Activated gamma-delta T cell treated with anti-CD3 and anti-CD28 coated beads, Interleukin-2, amount 50 U/mL, for 16 hours (primary cell): ENCODE results near the gene OR13J1.
"Not testable (repeated sequence)": the region's sequence is repeated elsewhere in the genome, so short reads cannot be mapped to it uniquely, and the experiment has no call there.

Experiments
- DNase-seq: peaks from one replicate; pipeline ENCODE4 v3.0.0-alpha.2; 2020; ENCODE audit warnings: low read depth

OR13J1 gene

GRCh38 chr9:35870351-35870923, at the start of gene OR13J1:
Gene OR13J1, minus strand, starts transcription at chr9:35870401. Its CDS starts 0 bp downstream, at chr9:35870401.
- DNase-seq: no peak

- no peak for DNase-seq
Measured at GRCh38 chr9:35919212-35920008, 49.2 kb upstream of the OR13J1 start.

GRCh38 chr9:35918780-35919179, 48.6 kb upstream of the OR13J1 start:
- no peak for DNase-seq

- no peak for DNase-seq
Measured at GRCh38 chr9:35917261-35917660, 47.1 kb upstream of the OR13J1 start.

GRCh38 chr9:35915681-35916294, 45.6 kb upstream of the OR13J1 start:
- no peak for DNase-seq

- no peak for DNase-seq
Measured at GRCh38 chr9:35914301-35914807, 44.2 kb upstream of the OR13J1 start.

- not testable (repeated sequence) for DNase-seq
Measured at GRCh38 chr9:35913429-35913828, 43.2 kb upstream of the OR13J1 start.

GRCh38 chr9:35912791-35913400, 42.7 kb upstream of the OR13J1 start:
- no peak for DNase-seq

- no peak for DNase-seq
Measured at GRCh38 chr9:35911690-35912089, 41.5 kb upstream of the OR13J1 start.

GRCh38 chr9:35910613-35911359, 40.6 kb upstream of the OR13J1 start:
- no peak for DNase-seq

GRCh38 chr9:35909687-35910612, 39.7 kb upstream of the OR13J1 start:
- no peak for DNase-seq

GRCh38 chr9:35909274-35909673, 39.1 kb upstream of the OR13J1 start, which contains the start of gene SPAAR:
Gene SPAAR, plus strand, starts transcription at chr9:35909490. Its CDS starts 974 bp downstream, at chr9:35910464.
- DNase-seq: no peak

- no peak for DNase-seq
Measured at GRCh38 chr9:35908504-35909125, 38.4 kb upstream of the OR13J1 start.

GRCh38 chr9:35907711-35908503, 37.7 kb upstream of the OR13J1 start:
- no peak for DNase-seq

GRCh38 chr9:35906923-35907699, 36.9 kb upstream of the OR13J1 start:
- no peak for DNase-seq

- no peak for DNase-seq
Measured at GRCh38 chr9:35905912-35906679, 35.9 kb upstream of the OR13J1 start, which contains the start of gene HRCT1. Gene HRCT1, plus strand, starts transcription at chr9:35906202. Its CDS starts 86 bp downstream, at chr9:35906288.

GRCh38 chr9:35905051-35905781, 35.0 kb upstream of the OR13J1 start:
- DNase-seq: no peak
